MM.1S (cell line): Measurements from ENCODE around the gene ITPRIP.

Experiments
- DNase-seq: peaks from one replicate; pipeline ENCODE4 v3.0.0-alpha.2; 2015
- H2AFZ ChIP-seq: fragments of 300-600 bp; sonication (generic); 2 replicates; pipeline ENCODE4 v1.6.0; 2016; ENCODE audit warnings: antibody characterized with exemption, low read length
- H3F3A ChIP-seq: fragments of 300-600 bp; sonication (generic); 2 replicates; pipeline ENCODE4 v1.6.1; 2016; ENCODE audit warnings: mild to moderate bottlenecking, antibody characterized with exemption, low read length, moderate library complexity, mixed read lengths; ENCODE audit not compliant: insufficient read depth
- H3K27ac ChIP-seq: fragments of 300-600 bp; sonication (generic); 2 replicates; pipeline ENCODE4 v1.5.1; 2016; ENCODE audit warnings: mild to moderate bottlenecking, low read length
- H3K27me3 ChIP-seq: fragments of 300-600 bp; sonication (generic); replicated peaks from 2 replicates; pipeline ENCODE4 v1.6.0; 2016; ENCODE audit warnings: low read length; ENCODE audit not compliant: insufficient read depth
- H3K36me3 ChIP-seq: fragments of 300-600 bp; sonication (generic); replicated peaks from 2 replicates; pipeline ENCODE4 v1.6.1; 2016; ENCODE audit warnings: mild to moderate bottlenecking, low read length, mixed read lengths; ENCODE audit not compliant: insufficient read depth
- H3K4me1 ChIP-seq: fragments of 300-600 bp; sonication (generic); 2 replicates; pipeline ENCODE4 v1.6.1; 2016; ENCODE audit warnings: low read length, mixed read lengths
- H3K4me2 ChIP-seq: fragments of 300-600 bp; sonication (generic); 2 replicates; pipeline ENCODE4 v1.6.0; 2016; ENCODE audit warnings: low read depth, low read length
- H3K4me3 ChIP-seq: fragments of 300-600 bp; sonication (generic); 2 replicates; pipeline ENCODE4 v1.5.1; 2016; ENCODE audit warnings: low read length, mixed read lengths
- H3K79me2 ChIP-seq: fragments of 300-600 bp; sonication (generic); 2 replicates; pipeline ENCODE4 v1.6.1; 2016; ENCODE audit warnings: mixed run types, low read length, mixed read lengths
- H3K9ac ChIP-seq: fragments of 300-600 bp; sonication (generic); 2 replicates; pipeline ENCODE4 v1.6.1; 2016; ENCODE audit warnings: low read length, mixed read lengths
- H3K9me2 ChIP-seq: fragments of 300-600 bp; sonication (generic); replicated peaks from 2 replicates; pipeline ENCODE4 v1.6.1; 2016; ENCODE audit warnings: mild to moderate bottlenecking, low read length, mixed read lengths; ENCODE audit not compliant: insufficient read depth
- H3K9me3 ChIP-seq: fragments of 300-600 bp; sonication (generic); replicated peaks from 2 replicates; pipeline ENCODE4 v1.6.1; 2016; ENCODE audit warnings: mild to moderate bottlenecking, low read length, mixed read lengths; ENCODE audit not compliant: insufficient read depth
- H4K20me1 ChIP-seq: fragments of 300-600 bp; sonication (generic); 2 replicates; pipeline ENCODE4 v1.6.1; 2016; ENCODE audit warnings: mild to moderate bottlenecking, low read length, moderate library complexity, mixed read lengths; ENCODE audit not compliant: insufficient read depth
- CTCF ChIP-seq: fragments of 300-600 bp; sonication (generic); IDR thresholded peaks from 2 replicates; pipeline ENCODE4 v1.5.1; 2016; ENCODE audit warnings: antibody characterized with exemption, low read length, mixed read lengths
- EZH2 ChIP-seq: fragments of 300-600 bp; sonication (generic); optimal IDR thresholded peaks from 2 replicates; pipeline ENCODE3; 2017; ENCODE audit warnings: low read depth, mild to moderate bottlenecking, antibody characterized with exemption, low read length, mixed read lengths
- EZH2phosphoT487 ChIP-seq: fragments of 300-600 bp; sonication (generic); IDR thresholded peaks from 2 replicates; pipeline ENCODE4 v1.6.1; 2018; ENCODE audit warnings: antibody characterized with exemption, low read length

The ITPRIP gene

DNA sequence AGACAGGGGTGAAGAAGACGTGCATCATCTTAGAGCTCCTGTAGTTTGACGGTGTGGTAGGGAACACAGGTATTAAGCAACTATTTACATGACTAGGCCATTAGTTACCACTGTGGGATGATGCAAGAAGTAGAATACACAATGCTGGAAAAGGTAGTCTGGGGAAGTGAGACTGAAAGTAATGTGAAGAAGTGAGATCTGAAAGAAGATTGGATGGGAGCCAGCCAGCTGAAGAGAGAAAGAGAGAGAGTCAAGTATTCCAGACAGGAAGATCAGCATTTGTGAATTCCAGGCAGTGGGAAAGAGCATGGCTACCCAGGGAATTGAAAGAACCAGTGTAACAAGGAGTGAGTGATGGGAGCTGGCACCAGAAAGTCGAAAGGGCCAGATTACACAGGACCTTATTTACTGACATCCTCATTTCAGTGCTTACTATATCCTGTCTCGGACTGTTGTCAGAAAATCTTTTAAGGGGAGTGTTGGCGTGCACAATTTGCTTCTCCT lies 11.4 kb upstream of the ITPRIP start:
- peaks cover 23% of the 10 kb centered on the region for H3K4me1 ChIP-seq
- peak overlapping the region; percentile 37 for H2AFZ ChIP-seq
- no peaks in the 10 kb centered on the region for H4K20me1 ChIP-seq
- DNase-seq, result peak; percentile 39
- peak overlapping the region; percentile 31; the same call in 1 of the 2 replicates for H3K4me3 ChIP-seq
- no peaks in the 10 kb centered on the region for H3K9me2 ChIP-seq
- peaks cover 15% of the 10 kb centered on the region for H3F3A ChIP-seq
- peak overlapping the region; percentile 31; the same call in 1 of the 2 replicates for H3K9ac ChIP-seq
- no peaks in the 10 kb centered on the region for H3K9me3 ChIP-seq
- TF ChIP-seq EZH2phosphoT487 (no peak), EZH2 (no peak), CTCF (no peak)
- no peaks in the 10 kb centered on the region for H3K36me3 ChIP-seq
- H3K27me3 ChIP-seq, result no peaks in the 10 kb centered on the region
- H3K27ac ChIP-seq, result peak overlapping the region; percentile 54; the same call in 1 of the 2 replicates
- no peaks in the 10 kb centered on the region for H3K79me2 ChIP-seq
- peak overlapping the region; percentile 81 for H3K4me2 ChIP-seq

- Histone ChIP-seq H3K4me3 (no peak overlapping the region), H4K20me1 (no peaks in the 10 kb centered on the region), H3F3A (peaks cover 15% of the 10 kb centered on the region), H3K4me1 (peaks cover 17% of the 10 kb centered on the region), H3K27me3 (no peaks in the 10 kb centered on the region), H3K9ac (no peak overlapping the region), H3K9me2 (no peaks in the 10 kb centered on the region), H3K27ac (no peak overlapping the region), H3K36me3 (no peaks in the 10 kb centered on the region), H3K4me2 (no peak overlapping the region), H2AFZ (no peak overlapping the region), H3K79me2 (no peaks in the 10 kb centered on the region), H3K9me3 (no peaks in the 10 kb centered on the region)
- TF ChIP-seq EZH2phosphoT487 (no peak), EZH2 (no peak), CTCF (no peak)
- DNase-seq, result no peak
These were observed 10.3 kb upstream of the ITPRIP start for GRCh38 chr10:104348601-104349000.

- Histone ChIP-seq H3K4me2 (no peak overlapping the region), H3K9me2 (no peaks in the 10 kb centered on the region), H3F3A (peaks cover 13% of the 10 kb centered on the region), H3K4me1 (peaks cover 17% of the 10 kb centered on the region), H3K27ac (no peak overlapping the region), H3K9me3 (no peaks in the 10 kb centered on the region), H3K4me3 (no peak overlapping the region), H4K20me1 (no peaks in the 10 kb centered on the region), H3K27me3 (no peaks in the 10 kb centered on the region), H2AFZ (no peak overlapping the region), H3K9ac (no peak overlapping the region), H3K79me2 (no peaks in the 10 kb centered on the region), H3K36me3 (no peaks in the 10 kb centered on the region)
- TF ChIP-seq CTCF, result no peak
- TF ChIP-seq EZH2, result no peak
- no peak for TF ChIP-seq EZH2phosphoT487
- no peak for DNase-seq
These were observed 9.2 kb upstream of the ITPRIP start for GRCh38 chr10:104347295-104348045.
